DOHH2 (cell line): ENCODE measurements around the gene CMTR2.

Experiments used
- H3F3A ChIP-seq: fragments of 200-600 bp; sonication (generic), shearing (Covaris generic); 2 replicates; pipeline ENCODE4 v1.6.0; 2016; ENCODE audit warnings: antibody characterized with exemption, mild to moderate bottlenecking; ENCODE audit not compliant: control insufficient read depth, insufficient read depth
- H3K27ac ChIP-seq: fragments of 200-600 bp; sonication (generic); 2 replicates; pipeline ENCODE4 v1.5.1; 2014; ENCODE audit warnings: low read depth, mild to moderate bottlenecking, low read length, moderate library complexity
- H3K27me3 ChIP-seq: fragments of 200-600 bp; sonication (generic); 2 replicates; pipeline ENCODE4 v1.6.1; 2014; ENCODE audit warnings: mild to moderate bottlenecking, low read length, mixed read lengths; ENCODE audit not compliant: control insufficient read depth
- H3K36me3 ChIP-seq: fragments of 200-600 bp; sonication (generic); 2 replicates; pipeline ENCODE4 v1.6.1; 2014; ENCODE audit warnings: mild to moderate bottlenecking, low read length, moderate library complexity, mixed read lengths; ENCODE audit not compliant: control insufficient read depth
- H3K4me1 ChIP-seq: fragments of 200-600 bp; sonication (generic); 2 replicates; pipeline ENCODE4 v1.6.1; 2014; ENCODE audit warnings: mild to moderate bottlenecking, low read length, mixed read lengths; ENCODE audit not compliant: control insufficient read depth
- H3K4me2 ChIP-seq: fragments of 200-600 bp; sonication (generic); 2 replicates; pipeline ENCODE4 v1.6.0; 2014; ENCODE audit warnings: mild to moderate bottlenecking, low read length, moderate library complexity
- H3K4me3 ChIP-seq: fragments of 200-600 bp; sonication (generic); 2 replicates; pipeline ENCODE4 v1.5.1; 2014; ENCODE audit warnings: mild to moderate bottlenecking, low read length, mixed read lengths
- H3K79me2 ChIP-seq: fragments of 200-600 bp; sonication (generic); 2 replicates; pipeline ENCODE4 v1.6.1; 2014; ENCODE audit warnings: mild to moderate bottlenecking, low read length, mixed read lengths; ENCODE audit not compliant: control insufficient read depth
- H3K9me2 ChIP-seq: fragments of 200-600 bp; sonication (generic); replicated peaks from 2 replicates; pipeline ENCODE4 v1.6.1; 2014; ENCODE audit warnings: mild to moderate bottlenecking, low read length, mixed read lengths; ENCODE audit not compliant: control insufficient read depth
- H3K9me3 ChIP-seq: fragments of 200-600 bp; sonication (generic); 2 replicates; pipeline ENCODE4 v1.6.1; 2014; ENCODE audit warnings: antibody characterized with exemption, low read length, mixed read lengths; ENCODE audit not compliant: control insufficient read depth, insufficient read depth
- H4K20me1 ChIP-seq: fragments of 200-600 bp; sonication (generic); 2 replicates; pipeline ENCODE4 v1.6.0; 2014; ENCODE audit warnings: low read depth, mild to moderate bottlenecking, antibody characterized with exemption, low read length, moderate library complexity; ENCODE audit not compliant: control insufficient read depth, insufficient read depth
- CTCF ChIP-seq: fragments of 200-600 bp; sonication (generic); IDR thresholded peaks from one replicate; pipeline ENCODE4 v1.5.1; 2014; ENCODE audit warnings: antibody characterized with exemption, mild to moderate bottlenecking, low read depth, low read length; ENCODE audit not compliant: poor library complexity, severe bottlenecking
- EZH2phosphoT487 ChIP-seq: fragments of 200-600 bp; sonication (generic); IDR thresholded peaks from 2 replicates; pipeline ENCODE4 v1.6.1; 2017; ENCODE audit warnings: borderline replicate concordance, mild to moderate bottlenecking, antibody characterized with exemption, low read length, moderate library complexity, mixed read lengths

The CMTR2 gene

GRCh38 chr16:71247478-71247877, 41.7 kb downstream of the CMTR2 start:
- no peak overlapping the region for H3K4me2 ChIP-seq
- H3K36me3 ChIP-seq, result no peaks in the 10 kb centered on the region
- H3K4me1 ChIP-seq, result no peaks in the 10 kb centered on the region
- no peak overlapping the region for H3K27ac ChIP-seq
- no peaks in the 10 kb centered on the region for H4K20me1 ChIP-seq
- H3K4me3 ChIP-seq, result no peak overlapping the region
- no peaks in the 10 kb centered on the region for H3F3A ChIP-seq
- H3K9me2 ChIP-seq, result no peaks in the 10 kb centered on the region
- H3K9me3 ChIP-seq, result no peaks in the 10 kb centered on the region
- no peak for TF ChIP-seq CTCF
- no peak for TF ChIP-seq EZH2phosphoT487
- H3K79me2 ChIP-seq, result no peaks in the 10 kb centered on the region
- no peaks in the 10 kb centered on the region for H3K27me3 ChIP-seq

- no peaks in the 10 kb centered on the region for H3K9me3 ChIP-seq
- H3K4me2 ChIP-seq, result no peak overlapping the region
- H3K36me3 ChIP-seq, result no peaks in the 10 kb centered on the region
- no peak overlapping the region for H3K4me3 ChIP-seq
- H3F3A ChIP-seq, result no peaks in the 10 kb centered on the region
- H3K4me1 ChIP-seq, result no peaks in the 10 kb centered on the region
- no peak overlapping the region for H3K27ac ChIP-seq
- TF ChIP-seq CTCF (no peak), EZH2phosphoT487 (no peak)
- H3K79me2 ChIP-seq, result no peaks in the 10 kb centered on the region
- no peaks in the 10 kb centered on the region for H3K27me3 ChIP-seq
- H3K9me2 ChIP-seq, result no peaks in the 10 kb centered on the region
- no peaks in the 10 kb centered on the region for H4K20me1 ChIP-seq
These were observed 42.9 kb downstream of the CMTR2 start for GRCh38 chr16:71246309-71246708.

- TF ChIP-seq CTCF (no peak), EZH2phosphoT487 (no peak)
- Histone ChIP-seq H3K4me2 (no peak overlapping the region), H3K36me3 (no peaks in the 10 kb centered on the region), H3K9me3 (no peaks in the 10 kb centered on the region), H4K20me1 (no peaks in the 10 kb centered on the region), H3K4me3 (no peak overlapping the region), H3K27me3 (no peaks in the 10 kb centered on the region), H3K9me2 (no peaks in the 10 kb centered on the region), H3F3A (no peaks in the 10 kb centered on the region), H3K27ac (no peak overlapping the region), H3K79me2 (no peaks in the 10 kb centered on the region), H3K4me1 (no peaks in the 10 kb centered on the region)
These were observed 44.7 kb downstream of the CMTR2 start for GRCh38 chr16:71244521-71244920.

- no peaks in the 10 kb centered on the region for H3K79me2 ChIP-seq
- TF ChIP-seq CTCF (no peak), EZH2phosphoT487 (no peak)
- no peaks in the 10 kb centered on the region for H3K4me1 ChIP-seq
- no peaks in the 10 kb centered on the region for H3K9me2 ChIP-seq
- H3K9me3 ChIP-seq, result no peaks in the 10 kb centered on the region
- no peak overlapping the region for H3K4me2 ChIP-seq
- H4K20me1 ChIP-seq, result no peaks in the 10 kb centered on the region
- no peak overlapping the region for H3K4me3 ChIP-seq
- H3K27me3 ChIP-seq, result no peaks in the 10 kb centered on the region
- H3K27ac ChIP-seq, result no peak overlapping the region
- H3K36me3 ChIP-seq, result no peaks in the 10 kb centered on the region
- no peaks in the 10 kb centered on the region for H3F3A ChIP-seq
These were observed 46.6 kb downstream of the CMTR2 start for GRCh38 chr16:71242601-71243000.
